ENCODE results near the gene CDSN. TPM values are rescaled to one million over a fixed set of nuclear protein-coding genes. Genes with fewer than 3 reads are reported as not detected.

Gene CDSN
- total RNA-seq, 6 experiments from 2014 or later = not detected

GRCh38 chr6:31163922-31164321, 43.7 kb upstream of the CDSN start:
- no peak overlapping the region for H3K27ac Mint-ChIP-seq
- 0 out of 2 replicates have a peak, but pooled peaks cover 8% of the 10 kb centered on the region for H3K36me3 Mint-ChIP-seq (ENCODE audit: low read depth)
- no peaks in the 10 kb centered on the region; the same call in 1 of the 2 replicates for H3K27me3 Mint-ChIP-seq (ENCODE audit: insufficient read depth)
- H3K4me1 Mint-ChIP-seq (ENCODE audit: low read depth) = peaks cover 33% of the 10 kb centered on the region
- H3K4me3 Mint-ChIP-seq = no peak overlapping the region
- TF ChIP-seq, protein P1, sequence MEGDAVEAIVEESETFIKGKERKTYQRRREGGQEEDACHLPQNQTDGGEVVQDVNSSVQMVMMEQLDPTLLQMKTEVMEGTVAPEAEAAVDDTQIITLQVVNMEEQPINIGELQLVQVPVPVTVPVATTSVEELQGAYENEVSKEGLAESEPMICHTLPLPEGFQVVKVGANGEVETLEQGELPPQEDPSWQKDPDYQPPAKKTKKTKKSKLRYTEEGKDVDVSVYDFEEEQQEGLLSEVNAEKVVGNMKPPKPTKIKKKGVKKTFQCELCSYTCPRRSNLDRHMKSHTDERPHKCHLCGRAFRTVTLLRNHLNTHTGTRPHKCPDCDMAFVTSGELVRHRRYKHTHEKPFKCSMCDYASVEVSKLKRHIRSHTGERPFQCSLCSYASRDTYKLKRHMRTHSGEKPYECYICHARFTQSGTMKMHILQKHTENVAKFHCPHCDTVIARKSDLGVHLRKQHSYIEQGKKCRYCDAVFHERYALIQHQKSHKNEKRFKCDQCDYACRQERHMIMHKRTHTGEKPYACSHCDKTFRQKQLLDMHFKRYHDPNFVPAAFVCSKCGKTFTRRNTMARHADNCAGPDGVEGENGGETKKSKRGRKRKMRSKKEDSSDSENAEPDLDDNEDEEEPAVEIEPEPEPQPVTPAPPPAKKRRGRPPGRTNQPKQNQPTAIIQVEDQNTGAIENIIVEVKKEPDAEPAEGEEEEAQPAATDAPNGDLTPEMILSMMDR (IDR thresholded peaks at IDR 0.05) = no peak
- H3K9me3 Mint-ChIP-seq = no peaks in the 10 kb centered on the region
- DNase-seq = no peak

- Mint-ChIP-seq H3K4me3 (no peak overlapping the region), H3K36me3 (ENCODE audit: low read depth) (0 out of 2 replicates have a peak, but pooled peaks cover 6% of the 10 kb centered on the region), H3K4me1 (ENCODE audit: low read depth) (peaks cover 36% of the 10 kb centered on the region), H3K27ac (no peak overlapping the region), H3K9me3 (no peaks in the 10 kb centered on the region), H3K27me3 (ENCODE audit: insufficient read depth) (no peaks in the 10 kb centered on the region; the same call in 1 of the 2 replicates)
- TF ChIP-seq, protein P1 (IDR thresholded peaks at IDR 0.05) = no peak
- no peak for DNase-seq
Measured at GRCh38 chr6:31162463-31163165, 42.4 kb upstream of the CDSN start.

DNA sequence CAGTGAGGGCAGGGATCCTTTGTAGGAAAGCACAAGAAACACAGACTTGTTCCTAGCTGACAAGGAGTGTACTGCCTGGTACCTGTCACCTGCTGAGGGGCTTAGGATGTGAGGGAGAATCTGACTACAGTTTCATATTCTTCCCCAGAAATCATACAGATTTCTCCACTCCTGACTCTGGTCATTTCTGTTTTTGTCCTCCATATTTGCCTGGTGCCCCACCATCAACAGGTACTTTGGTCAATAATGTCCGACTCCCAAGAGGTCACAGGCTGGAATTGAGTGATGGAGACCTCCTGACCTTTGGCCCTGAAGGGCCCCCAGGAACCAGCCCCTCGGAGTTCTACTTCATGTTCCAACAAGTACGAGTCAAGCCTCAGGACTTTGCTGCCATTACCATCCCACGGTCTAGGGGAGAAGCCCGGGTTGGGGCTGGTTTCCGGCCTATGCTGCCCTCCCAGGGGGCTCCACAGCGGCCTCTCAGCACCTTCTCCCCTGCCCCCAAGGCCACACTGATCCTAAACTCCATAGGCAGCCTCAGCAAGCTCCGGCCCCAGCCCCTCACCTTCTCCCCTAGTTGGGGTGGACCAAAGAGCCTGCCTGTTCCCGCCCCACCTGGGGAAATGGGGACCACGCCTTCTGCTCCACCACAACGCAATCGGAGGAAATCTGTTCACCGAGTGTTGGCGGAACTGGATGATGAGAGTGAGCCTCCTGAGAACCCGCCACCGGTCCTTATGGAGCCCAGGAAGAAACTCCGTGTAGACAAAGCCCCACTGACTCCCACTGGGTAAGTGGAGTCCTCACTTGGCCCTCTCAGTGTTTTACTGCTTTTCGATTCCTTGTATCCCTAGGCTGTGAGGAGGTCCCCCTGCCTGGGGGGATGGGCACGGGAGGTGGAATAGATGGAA, 41.2 kb upstream of the CDSN start:
- Mint-ChIP-seq H3K27me3 (ENCODE audit: insufficient read depth) (no peaks in the 10 kb centered on the region; the same call in 1 of the 2 replicates), H3K4me3 (no peak overlapping the region), H3K36me3 (ENCODE audit: low read depth) (peaks cover 5% of the 10 kb centered on the region; the same call in 1 of the 2 replicates), H3K9me3 (no peaks in the 10 kb centered on the region), H3K4me1 (ENCODE audit: low read depth) (peaks cover 46% of the 10 kb centered on the region), H3K27ac (no peak overlapping the region)
- TF ChIP-seq, protein P1 (IDR thresholded peaks at IDR 0.05) = no peak
- DNase-seq = no peak

GRCh38 chr6:31158863-31159855, 38.9 kb upstream of the CDSN start:
- DNase-seq = no peak
- H3K4me1 Mint-ChIP-seq (ENCODE audit: low read depth) = peaks cover 46% of the 10 kb centered on the region
- H3K27ac Mint-ChIP-seq = peak overlapping the region; percentile 83

More at GRCh38 chr6:31158863-31159855, 38.9 kb upstream of the CDSN start:
- Mint-ChIP-seq H3K27me3 (ENCODE audit: insufficient read depth) (peaks cover 1% of the 10 kb centered on the region; the same call in 1 of the 2 replicates), H3K36me3 (ENCODE audit: low read depth) (peaks cover 15% of the 10 kb centered on the region), H3K4me3 (peak overlapping the region; percentile 98), H3K9me3 (no peaks in the 10 kb centered on the region)
- TF ChIP-seq, protein P1 (IDR thresholded peaks at IDR 0.05) = peak; percentile 46
